Tibial nerve (tissue), 4 donors: ENCODE measurements around the gene RSPO3.

Experiments used
- CTCF ChIP-seq, 5 experiments: fragments of 200-600 bp in 3 of 5; fragments of 450-650 bp in 2 of 5; sonication (generic) in 3 of 5; IDR thresholded peaks; one replicate each; pipeline ENCODE4 v1.5.1; 2016 to 2019; ENCODE audit warnings: antibody characterized with exemption in 5 of 5, mild to moderate bottlenecking in 3 of 5, moderate library complexity in 2 of 5
- EP300 ChIP-seq, 2 donors: sonication (generic); formaldehyde crosslinking; IDR thresholded peaks; one replicate each; pipeline ENCODE4 v1.6.1; 2017; ENCODE audit warnings: antibody characterized with exemption in 2 of 2, mild to moderate bottlenecking in 1 of 2
- POLR2A ChIP-seq, 2 donors: fragments of 450-650 bp; IDR thresholded peaks; one replicate each; pipeline ENCODE4 v1.6.1; 2017; ENCODE audit warnings: antibody characterized with exemption in 2 of 2, mild to moderate bottlenecking in 2 of 2, moderate library complexity in 2 of 2

GRCh38 chr6:127073222-127073621 is 45.2 kb upstream of the RSPO3 start:
- TF ChIP-seq CTCF (IDR thresholded peaks at IDR 0.05) (no peak), POLR2A (IDR thresholded peaks at IDR 0.05) (no peak), EP300 (IDR thresholded peaks at IDR 0.05) (no peak)
